Astrocyte of the spinal cord (primary cell): ENCODE results near the gene CHPT1.
"Not testable (repeated sequence)": the region's sequence is repeated elsewhere in the genome, so short reads cannot be mapped to it uniquely, and the experiment has no call there.

Experiments used
- DNase-seq: peaks from one replicate; pipeline ENCODE4 v3.0.0; 2011; ENCODE audit warnings: low read depth, low spot score
- H3K4me3 ChIP-seq: 2 replicates; pipeline ENCODE4 v1.5.1; 2011; ENCODE audit warnings: low read depth, mild to moderate bottlenecking, low read length, moderate library complexity
- CTCF ChIP-seq: IDR thresholded peaks from 2 replicates; pipeline ENCODE4 v1.5.1; 2012; ENCODE audit warnings: low read depth, mild to moderate bottlenecking, low read length, inconsistent platforms
- in situ Hi-C: cut with HindIII; loops from 2 replicates; pipeline ENCODE4 v1.10.0; 2017; ENCODE audit warnings: low sequenced_read_pairs

Gene CHPT1

DNA sequence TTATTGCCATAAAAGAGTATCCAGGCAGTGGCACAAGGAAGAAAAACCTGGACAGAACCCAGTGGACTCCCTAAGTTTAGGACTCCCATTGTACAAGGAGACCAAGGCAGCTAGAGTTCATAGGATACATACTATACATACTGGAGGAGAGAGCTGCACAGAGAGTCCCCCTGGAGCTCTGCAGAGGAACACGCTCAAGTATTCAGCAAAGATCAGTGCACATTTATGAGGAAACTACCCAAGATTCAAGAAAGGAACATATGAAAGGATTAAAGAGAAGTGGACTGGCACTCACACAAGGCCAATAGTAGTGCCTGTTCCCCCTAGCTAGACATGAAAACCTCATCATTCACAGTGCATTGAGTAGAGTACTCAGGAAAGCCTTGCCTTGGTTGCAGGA, 43.0 kb upstream of the CHPT1 start:
- in situ Hi-C loops = no loop called here
- DNase-seq = no peak
- no peak overlapping the region for H3K4me3 ChIP-seq
- TF ChIP-seq CTCF = no peak

GRCh38 chr12:101655393-101655792, 42.0 kb upstream of the CHPT1 start:
- no peak overlapping the region for H3K4me3 ChIP-seq
- no peak for TF ChIP-seq CTCF
- in situ Hi-C loops = no loop called here
- no peak for DNase-seq

- DNase-seq, in situ Hi-C loops, H3K4me3 ChIP-seq: not testable (repeated sequence)
These were observed 36.8 kb upstream of the CHPT1 start for GRCh38 chr12:101660662-101661061.

GRCh38 chr12:101663298-101663697, 34.1 kb upstream of the CHPT1 start:
- DNase-seq = no peak
- no peak overlapping the region for H3K4me3 ChIP-seq
- in situ Hi-C loops = no loop called here
- TF ChIP-seq CTCF = no peak

DNA sequence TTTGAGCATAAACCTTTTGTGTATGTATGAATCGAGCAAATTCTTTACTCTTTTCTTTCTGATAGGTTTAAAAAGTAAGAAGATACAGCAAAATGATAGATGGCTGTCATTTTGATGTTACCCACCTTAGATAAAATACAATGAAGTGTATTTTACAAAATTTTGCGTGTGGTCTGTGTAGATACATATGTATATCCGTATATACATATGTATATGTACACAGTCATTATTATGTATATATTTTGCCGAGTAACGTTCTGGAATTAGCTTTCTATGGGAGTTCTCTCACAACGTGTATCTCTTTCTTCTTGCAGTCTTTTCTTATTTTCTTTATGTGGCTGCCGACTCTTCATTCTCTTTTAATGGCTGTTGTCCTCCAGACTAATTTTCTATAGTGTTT, 32.4 kb upstream of the CHPT1 start:
- in situ Hi-C loops = no loop called here
- no peak for TF ChIP-seq CTCF
- no peak for DNase-seq
- H3K4me3 ChIP-seq = no peak overlapping the region

- no peak for DNase-seq
- TF ChIP-seq CTCF = no peak
- no peak overlapping the region for H3K4me3 ChIP-seq
- in situ Hi-C loops = no loop called here
These were observed 31.2 kb upstream of the CHPT1 start for GRCh38 chr12:101666052-101666728.

DNA sequence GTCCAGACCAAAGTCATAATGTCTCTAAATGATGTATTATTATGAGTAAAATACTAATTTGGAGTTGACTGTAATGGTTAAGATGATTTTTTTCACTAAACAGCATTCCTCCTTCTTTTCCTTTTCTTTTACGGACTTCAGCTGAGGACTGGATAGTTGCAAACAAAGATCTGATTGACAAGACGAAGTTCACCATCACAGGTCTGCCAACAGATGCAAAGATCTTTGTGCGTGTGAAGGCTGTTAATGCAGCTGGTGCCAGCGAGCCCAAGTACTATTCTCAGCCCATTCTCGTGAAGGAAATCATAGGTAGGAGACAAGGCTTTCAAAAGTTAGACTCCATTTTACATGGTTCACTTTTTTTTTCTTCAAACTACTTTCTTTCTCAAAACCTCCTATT, 29.8 kb upstream of the CHPT1 start:
- in situ Hi-C loops = no loop called here
- no peak for TF ChIP-seq CTCF

More for the DNA sequence above, 29.8 kb upstream of the CHPT1 start:
- H3K4me3 ChIP-seq = no peak overlapping the region
- no peak for DNase-seq
